Neural crest cell (in vitro differentiated cells): Measurements from ENCODE around the gene GRIN2A. TPM values are rescaled to one million over a fixed set of nuclear protein-coding genes. Genes with fewer than 3 reads are reported as not detected.

ENCODE experiments used
- DNase-seq: peaks from one replicate; pipeline ENCODE4 v3.0.0; 2021; ENCODE audit warnings: low read depth, mixed read lengths, low spot score
- H3K27ac Mint-ChIP-seq: one replicate; pipeline ENCODE4 v1.8.0; 2021; ENCODE audit warnings: mild to moderate bottlenecking, mixed read lengths; ENCODE audit not compliant: unreplicated experiment
- H3K27me3 Mint-ChIP-seq: 2 replicates; pipeline ENCODE4 v1.8.0; 2021; ENCODE audit warnings: low read depth, mild to moderate bottlenecking, mixed read lengths
- H3K36me3 Mint-ChIP-seq: 2 replicates; pipeline ENCODE4 v1.8.0; 2021; ENCODE audit warnings: low read depth, mild to moderate bottlenecking, mixed read lengths
- H3K4me1 Mint-ChIP-seq: 2 replicates; pipeline ENCODE4 v1.8.0; 2021; ENCODE audit warnings: mixed read lengths
- H3K4me3 Mint-ChIP-seq: one replicate; pipeline ENCODE4 v1.8.0; 2021; ENCODE audit warnings: mild to moderate bottlenecking, mixed read lengths
- H3K9me3 Mint-ChIP-seq: 2 replicates; pipeline ENCODE4 v1.8.0; 2021; ENCODE audit warnings: mixed read lengths
- total RNA-seq: library from RNA; stranded (reverse); gene quantifications from 2 replicates; pipeline ENCODE4 v1.2.1, GENCODE V29; 2021
- TF ChIP-seq, protein P1 (sequence below): fragments of 200-600 bp; sonication (generic); conservative IDR thresholded peaks from 2 replicates; pipeline ENCODE4 v1.5.0; 2021; ENCODE audit warnings: antibody characterized with exemption, mild to moderate bottlenecking

Gene GRIN2A
- total RNA-seq, 1 donor from 2014 or later, result 0.09 TPM

DNA sequence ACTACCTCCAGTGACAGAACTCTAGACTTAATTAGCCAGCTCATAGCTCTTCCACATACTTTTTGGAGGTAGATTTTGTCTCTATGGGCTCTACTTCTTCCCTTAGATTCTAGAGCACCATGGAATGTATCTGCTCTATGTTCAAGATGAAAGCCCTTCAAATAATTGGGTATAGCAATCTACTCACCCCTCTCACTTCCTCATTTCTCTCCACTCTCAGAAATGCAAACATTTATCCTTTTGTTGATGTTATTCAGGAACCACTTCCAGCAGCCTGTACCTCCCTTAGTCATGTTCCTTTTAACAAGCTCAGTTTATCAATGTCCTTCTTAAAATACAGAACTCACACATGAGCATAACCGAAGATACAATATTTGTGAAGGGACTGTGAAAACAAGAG is 78.5 kb downstream of the GRIN2A start:
- H3K4me1 Mint-ChIP-seq, result peaks cover 7% of the 10 kb centered on the region
- peaks cover 37% of the 10 kb centered on the region for H3K27me3 Mint-ChIP-seq
- H3K36me3 Mint-ChIP-seq, result no peaks in the 10 kb centered on the region
- peaks cover 2% of the 10 kb centered on the region for H3K9me3 Mint-ChIP-seq
- no peak overlapping the region for H3K4me3 Mint-ChIP-seq
- H3K27ac Mint-ChIP-seq, result no peak overlapping the region
- TF ChIP-seq, protein P1, sequence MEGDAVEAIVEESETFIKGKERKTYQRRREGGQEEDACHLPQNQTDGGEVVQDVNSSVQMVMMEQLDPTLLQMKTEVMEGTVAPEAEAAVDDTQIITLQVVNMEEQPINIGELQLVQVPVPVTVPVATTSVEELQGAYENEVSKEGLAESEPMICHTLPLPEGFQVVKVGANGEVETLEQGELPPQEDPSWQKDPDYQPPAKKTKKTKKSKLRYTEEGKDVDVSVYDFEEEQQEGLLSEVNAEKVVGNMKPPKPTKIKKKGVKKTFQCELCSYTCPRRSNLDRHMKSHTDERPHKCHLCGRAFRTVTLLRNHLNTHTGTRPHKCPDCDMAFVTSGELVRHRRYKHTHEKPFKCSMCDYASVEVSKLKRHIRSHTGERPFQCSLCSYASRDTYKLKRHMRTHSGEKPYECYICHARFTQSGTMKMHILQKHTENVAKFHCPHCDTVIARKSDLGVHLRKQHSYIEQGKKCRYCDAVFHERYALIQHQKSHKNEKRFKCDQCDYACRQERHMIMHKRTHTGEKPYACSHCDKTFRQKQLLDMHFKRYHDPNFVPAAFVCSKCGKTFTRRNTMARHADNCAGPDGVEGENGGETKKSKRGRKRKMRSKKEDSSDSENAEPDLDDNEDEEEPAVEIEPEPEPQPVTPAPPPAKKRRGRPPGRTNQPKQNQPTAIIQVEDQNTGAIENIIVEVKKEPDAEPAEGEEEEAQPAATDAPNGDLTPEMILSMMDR, result no peak
- DNase-seq, result no peak

DNA sequence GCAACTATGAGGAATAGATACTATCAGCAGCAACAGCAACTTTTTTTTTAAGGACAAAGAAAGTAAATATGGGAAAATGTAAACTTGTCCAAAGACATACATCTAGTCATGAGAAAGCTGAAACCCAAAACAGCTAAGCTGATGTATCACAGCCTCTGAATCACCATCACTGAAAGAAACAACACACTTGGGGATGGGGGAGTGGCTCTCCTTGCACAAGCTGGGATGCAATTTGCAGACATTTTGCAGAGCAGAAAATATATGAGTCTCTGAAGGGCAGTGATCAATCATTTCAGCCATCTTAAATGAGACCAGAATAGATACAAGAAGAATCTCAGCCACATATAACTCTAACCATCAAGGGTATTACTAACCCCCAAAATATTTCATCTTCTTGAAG is 79.1 kb downstream of the GRIN2A start:
- Mint-ChIP-seq H3K27ac (no peak overlapping the region), H3K4me3 (no peak overlapping the region), H3K36me3 (no peaks in the 10 kb centered on the region), H3K27me3 (peaks cover 37% of the 10 kb centered on the region), H3K9me3 (peaks cover 2% of the 10 kb centered on the region), H3K4me1 (peaks cover 7% of the 10 kb centered on the region)
- no peak for DNase-seq
- TF ChIP-seq, protein P1, result no peak

DNA sequence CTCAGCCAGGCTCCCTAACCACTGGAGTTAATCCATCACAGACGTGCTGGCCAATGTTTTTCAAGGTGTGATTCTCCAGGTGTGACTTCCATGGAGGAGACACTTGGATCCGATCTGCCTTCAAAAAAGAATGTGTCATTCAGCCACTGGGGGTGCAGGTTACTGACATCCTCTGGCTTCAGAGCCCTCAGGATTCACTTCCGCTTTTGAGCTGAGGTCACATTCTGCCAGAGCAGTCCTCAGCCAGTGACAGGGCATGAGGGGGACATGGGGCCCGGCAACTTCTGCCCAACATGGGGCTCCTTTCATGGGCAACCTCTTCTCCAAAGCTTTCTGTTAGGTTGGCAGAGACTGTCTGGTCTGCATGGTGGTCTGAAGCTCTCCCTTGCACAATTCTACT is 81.4 kb downstream of the GRIN2A start:
- H3K4me3 Mint-ChIP-seq, result no peak overlapping the region
- H3K27me3 Mint-ChIP-seq, result peaks cover 38% of the 10 kb centered on the region
- peaks cover 2% of the 10 kb centered on the region for H3K9me3 Mint-ChIP-seq
- H3K4me1 Mint-ChIP-seq, result peaks cover 7% of the 10 kb centered on the region
- TF ChIP-seq, protein P1, result no peak
- no peak for DNase-seq
- H3K27ac Mint-ChIP-seq, result no peak overlapping the region
- H3K36me3 Mint-ChIP-seq, result no peaks in the 10 kb centered on the region

DNA sequence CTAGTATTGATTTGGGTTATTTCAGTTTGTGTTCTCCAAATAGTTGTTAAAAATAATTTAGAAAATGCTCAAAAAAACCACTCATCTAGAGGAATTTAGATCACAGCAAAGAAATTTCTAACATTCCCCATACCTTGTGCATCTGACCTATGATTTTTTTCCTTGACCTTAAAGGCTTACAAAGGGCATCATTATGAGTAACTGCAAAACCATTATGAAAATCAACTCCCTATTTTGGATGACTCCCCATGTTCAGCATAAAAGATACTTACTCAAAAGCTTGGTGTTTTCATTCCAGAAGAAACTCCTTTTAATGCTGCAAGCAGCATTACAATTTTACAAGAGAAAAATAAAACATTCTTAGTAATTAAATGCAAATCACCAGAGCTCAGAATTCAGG is 83.2 kb downstream of the GRIN2A start:
- DNase-seq, result no peak
- peaks cover 28% of the 10 kb centered on the region for H3K27me3 Mint-ChIP-seq
- no peaks in the 10 kb centered on the region for H3K36me3 Mint-ChIP-seq
- H3K9me3 Mint-ChIP-seq, result peaks cover 2% of the 10 kb centered on the region
- TF ChIP-seq, protein P1, result no peak
- H3K27ac Mint-ChIP-seq, result no peak overlapping the region
- peaks cover 7% of the 10 kb centered on the region for H3K4me1 Mint-ChIP-seq
- H3K4me3 Mint-ChIP-seq, result no peak overlapping the region

DNA sequence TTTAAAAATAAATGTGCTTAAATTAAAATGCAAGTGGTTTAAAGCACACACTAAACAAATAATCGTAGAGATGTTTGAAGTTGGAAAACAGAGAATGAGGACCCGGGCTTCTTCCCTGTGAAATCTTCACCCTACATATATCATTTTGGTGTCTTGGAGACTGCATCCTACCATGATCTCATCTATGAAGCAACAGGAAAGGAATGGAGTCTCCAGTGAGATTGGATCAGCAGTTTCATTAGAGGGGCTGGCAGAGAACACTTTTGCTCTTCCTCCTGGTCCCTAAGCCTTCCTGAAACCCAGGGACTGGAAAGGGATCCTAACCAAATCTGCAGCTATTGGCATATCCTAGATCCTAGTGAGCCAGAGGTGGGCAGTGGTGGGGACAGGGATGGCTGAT is 85.0 kb downstream of the GRIN2A start:
- H3K36me3 Mint-ChIP-seq, result no peaks in the 10 kb centered on the region
- TF ChIP-seq, protein P1, result no peak
- H3K4me3 Mint-ChIP-seq, result no peak overlapping the region
- no peak overlapping the region for H3K27ac Mint-ChIP-seq
- H3K27me3 Mint-ChIP-seq, result peaks cover 20% of the 10 kb centered on the region
- H3K4me1 Mint-ChIP-seq, result peaks cover 7% of the 10 kb centered on the region
- peaks cover 2% of the 10 kb centered on the region for H3K9me3 Mint-ChIP-seq
- no peak for DNase-seq

DNA sequence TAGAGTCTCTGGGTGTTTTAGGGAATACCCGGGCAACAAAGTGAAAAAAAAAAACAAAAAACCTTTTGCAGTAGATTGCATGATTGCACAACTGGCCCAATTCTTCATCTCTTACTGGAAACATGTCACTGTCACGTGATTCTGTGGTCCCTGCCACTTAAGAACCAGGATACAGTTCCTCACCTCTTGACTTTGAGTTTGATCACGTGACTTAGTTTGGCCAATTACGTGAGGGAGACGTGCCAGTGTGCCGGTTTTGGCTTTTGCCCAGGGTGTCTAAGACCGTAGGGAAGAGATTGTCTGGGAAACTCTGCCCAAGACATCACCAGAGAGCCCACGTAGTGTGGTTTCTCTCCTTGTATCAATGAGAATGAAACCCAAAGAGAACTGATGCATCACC is 88.7 kb downstream of the GRIN2A start:
- H3K4me3 Mint-ChIP-seq, result no peak overlapping the region
- no peaks in the 10 kb centered on the region for H3K36me3 Mint-ChIP-seq
- no peaks in the 10 kb centered on the region for H3K9me3 Mint-ChIP-seq
- H3K27me3 Mint-ChIP-seq, result peaks cover 18% of the 10 kb centered on the region
- H3K27ac Mint-ChIP-seq, result no peak overlapping the region
- no peak for DNase-seq
- TF ChIP-seq, protein P1, result no peak
- peaks cover 2% of the 10 kb centered on the region for H3K4me1 Mint-ChIP-seq
